NCI-H1417 treated with DMSO at 0.1 percent for 48 hours (cell line): ENCODE data around the gene RERE.
"Not testable (repeated sequence)": the region's sequence is repeated elsewhere in the genome, so short reads cannot be mapped to it uniquely, and the experiment has no call there.

Experiments
- DNase-seq: peaks from one replicate; lab custom pipeline; 2025; lab: John Stamatoyannopoulos, UW

Gene RERE

GRCh38 chr1:8716238-8716637, 101.2 kb downstream of the RERE start:
- DNase-seq: no peak

GRCh38 chr1:8714173-8714572, 103.3 kb downstream of the RERE start:
- DNase-seq: no peak

- peak; percentile 82 for DNase-seq
These were observed 104.8 kb downstream of the RERE start for GRCh38 chr1:8712413-8713231.

- no peak for DNase-seq
These were observed 105.5 kb downstream of the RERE start for GRCh38 chr1:8711873-8712412.

- no peak for DNase-seq
These were observed 106.3 kb downstream of the RERE start for GRCh38 chr1:8711151-8711550.

- DNase-seq: no peak
These were observed 109.2 kb downstream of the RERE start for GRCh38 chr1:8708259-8708658.

GRCh38 chr1:8706995-8707396, 110.4 kb downstream of the RERE start:
- peak; percentile 97 for DNase-seq

- DNase-seq: no peak
These were observed 111.1 kb downstream of the RERE start for GRCh38 chr1:8706291-8706690.

GRCh38 chr1:8704866-8705506, 112.5 kb downstream of the RERE start:
- DNase-seq: no peak

GRCh38 chr1:8702850-8703810, 114.3 kb downstream of the RERE start:
- peak; percentile 89 for DNase-seq

- no peak for DNase-seq
These were observed 115.0 kb downstream of the RERE start for GRCh38 chr1:8702472-8702849.

- peak; percentile 50 for DNase-seq
These were observed 115.5 kb downstream of the RERE start for GRCh38 chr1:8701794-8702471.

- DNase-seq: no peak
These were observed 117.8 kb downstream of the RERE start for GRCh38 chr1:8699679-8700078.

- no peak for DNase-seq
These were observed 118.4 kb downstream of the RERE start for GRCh38 chr1:8698937-8699447.

GRCh38 chr1:8698012-8698630, 119.3 kb downstream of the RERE start:
- no peak for DNase-seq

GRCh38 chr1:8695442-8695841, 122.0 kb downstream of the RERE start:
- DNase-seq: not testable (repeated sequence)

GRCh38 chr1:8693107-8693506, 124.3 kb downstream of the RERE start:
- DNase-seq: no peak

- no peak for DNase-seq
These were observed 125.8 kb downstream of the RERE start for GRCh38 chr1:8691662-8692061.

- no peak for DNase-seq
These were observed 127.3 kb downstream of the RERE start for GRCh38 chr1:8690253-8690525.

GRCh38 chr1:8689431-8690252, 127.8 kb downstream of the RERE start:
- DNase-seq: no peak
